K562 (cell line): ENCODE data around the gene CDC42EP1. TPM values are rescaled to one million over a fixed set of nuclear protein-coding genes. Genes with fewer than 3 reads are reported as not detected.

Experiments used
- CREM ChIP-seq: IDR thresholded peaks from 2 replicates; pipeline ENCODE4 v1.6.1; 2014; ENCODE audit warnings: antibody characterized with exemption, low read depth
- DIDO1 ChIP-seq: fragments of 450-650 bp; IDR thresholded peaks from 2 replicates; pipeline ENCODE4 v1.6.1; 2016; ENCODE audit warnings: low read depth, missing biosample characterization, missing genetic modification characterization
- EP400 ChIP-seq: fragments of 450-650 bp; IDR thresholded peaks from 2 replicates; pipeline ENCODE4 v1.6.1; 2017; ENCODE audit warnings: antibody characterized with exemption, mild to moderate bottlenecking, moderate library complexity
- L3MBTL2 ChIP-seq: fragments of 450-650 bp; IDR thresholded peaks from 2 replicates; pipeline ENCODE4 v1.6.1; 2016; ENCODE audit warnings: mild to moderate bottlenecking, moderate library complexity
- NUFIP1 ChIP-seq: fragments of 450-650 bp; IDR thresholded peaks from 2 replicates; pipeline ENCODE4 v1.6.1; 2018; ENCODE audit not compliant: partially characterized antibody
- RAD21 ChIP-seq, 2 experiments: fragments of 250-450 bp in 1 of 2; fragments of 450-650 bp in 1 of 2; sonication (Bioruptor Pico) in 1 of 2; formaldehyde crosslinking in 1 of 2; IDR thresholded peaks in 1 of 2; conservative IDR thresholded peaks in 1 of 2; 2 replicates each; pipeline versions ENCODE4 v1.4.0 to v1.8.0; 2020 to 2022; ENCODE audit warnings: mild to moderate bottlenecking in 2 of 2, moderate library complexity in 1 of 2
- ZBTB7A ChIP-seq: IDR thresholded peaks from 2 replicates; pipeline ENCODE4 v1.6.1; 2011; ENCODE audit warnings: low read depth, mild to moderate bottlenecking, low read length, moderate library complexity, borderline replicate concordance; ENCODE audit not compliant: control insufficient read depth
- polyA plus RNA-seq, 8 experiments: library from polyadenylated mRNA; depleted of rRNA in 4 of 8; stranded (reverse) in 5 of 8; unstranded in 3 of 8; fragments of >200 nt; fragmentation: Nextera tagmentation in 2 of 8; fragmentation: Illumina TruSeq in 1 of 8; extraction: Ambion mirVana in 2 of 8; extraction: Trizol in 1 of 8; gene quantifications; 2 replicates each; pipeline versions ENCODE4 v1.2.1 to v1.2.3, GENCODE V29; 2011 to 2014; ENCODE audit warnings: inconsistent platforms in 1 of 8, missing spikeins in 1 of 8
- total RNA-seq, 7 experiments: library from RNA; depleted of rRNA in 6 of 7; stranded (reverse); fragments of >200 nt in 6 of 7; fragmentation: Illumina TruSeq in 2 of 7; extraction: Trizol in 2 of 7; gene quantifications; 2 replicates each; pipeline versions ENCODE4 v1.2.1 to v1.2.3, GENCODE V29; 2011 to 2021; ENCODE audit warnings: low replicate concordance in 1 of 7
- TF ChIP-seq, protein P1 (sequence below): fragments of 450-650 bp; IDR thresholded peaks from 2 replicates; pipeline ENCODE4 v1.6.1; 2016; ENCODE audit warnings: mild to moderate bottlenecking, moderate library complexity
- TF ChIP-seq, protein P2 (sequence below), 2 experiments: fragments of 450-650 bp; conservative IDR thresholded peaks; 2 replicates each; pipeline ENCODE4 v1.6.1; 2017; ENCODE audit warnings: mild to moderate bottlenecking in 2 of 2, moderate library complexity in 2 of 2
- TF ChIP-seq, protein P3 (sequence below): fragments of 450-650 bp; IDR thresholded peaks from 2 replicates; pipeline ENCODE4 v1.6.1; 2016; ENCODE audit warnings: borderline replicate concordance

Gene CDC42EP1
- total and polyA plus RNA-seq, 9 of the 15 experiments (the other 6 are each of a cell fraction or from before 2014, with no cell fraction given) = 0.67 to 70.2 (median 7.3) TPM

DNA sequence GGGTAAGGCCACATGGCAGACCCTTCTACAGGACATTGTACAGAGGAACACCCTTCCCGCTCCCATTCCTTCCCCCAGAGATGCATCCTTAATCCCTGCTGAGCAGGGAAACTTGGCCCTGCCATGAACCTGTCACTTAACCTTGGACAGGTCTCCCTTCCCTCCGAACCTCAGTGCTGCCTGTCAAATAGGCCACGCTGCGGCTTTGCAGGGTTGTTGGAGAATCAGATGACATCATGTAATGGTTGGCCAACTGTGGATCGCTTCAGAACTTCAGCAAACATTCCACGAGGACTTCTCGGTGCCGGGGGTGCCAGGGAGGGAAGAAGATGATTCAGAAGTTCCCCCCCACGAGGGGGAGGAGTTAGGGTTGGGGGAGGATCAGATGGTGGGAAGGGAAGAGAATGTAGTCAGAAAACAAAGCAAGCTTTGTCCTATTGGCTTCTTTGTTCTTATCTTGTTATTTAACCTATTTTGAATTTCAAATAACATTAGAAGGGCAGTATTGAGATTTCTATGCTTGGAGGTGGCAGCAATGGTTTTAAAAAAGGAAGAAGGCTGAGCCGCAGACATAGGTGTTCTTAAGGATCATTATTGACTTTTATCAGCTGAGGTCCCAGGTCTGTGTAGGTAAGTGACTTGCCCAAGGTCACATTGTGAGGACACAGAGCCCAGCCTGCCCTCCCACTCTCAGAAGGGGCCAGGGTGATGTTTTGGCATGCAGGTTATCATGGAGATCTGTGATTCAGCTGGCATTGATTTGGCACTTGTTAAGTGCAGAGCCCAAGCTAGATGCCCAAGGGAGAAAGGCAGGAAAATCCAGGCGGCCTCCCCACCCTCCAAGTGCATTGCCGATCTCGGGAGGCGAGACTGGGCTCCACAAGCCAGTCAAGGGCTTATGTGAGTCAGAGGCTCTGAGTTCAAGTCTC is 3.1 kb downstream of the CDC42EP1 start (continued):
- TF ChIP-seq DIDO1 (tag) (no peak), ZBTB7A (peak; percentile 17; the same call in 1 of the 2 replicates), NUFIP1 (no peak), L3MBTL2 (peak; percentile 57; the same call in 1 of the 2 replicates), CREM (peak; percentile 23; the same call in 1 of the 2 replicates), EP400 (peak; percentile 32; the same call in 1 of the 2 replicates), RAD21 (CRISPR knock-in tag; conservative IDR thresholded peaks at IDR 0.05 in 1 of 2, IDR thresholded peaks at IDR 0.05 in 1 of 2) (no peak)
- TF ChIP-seq, protein P1, sequence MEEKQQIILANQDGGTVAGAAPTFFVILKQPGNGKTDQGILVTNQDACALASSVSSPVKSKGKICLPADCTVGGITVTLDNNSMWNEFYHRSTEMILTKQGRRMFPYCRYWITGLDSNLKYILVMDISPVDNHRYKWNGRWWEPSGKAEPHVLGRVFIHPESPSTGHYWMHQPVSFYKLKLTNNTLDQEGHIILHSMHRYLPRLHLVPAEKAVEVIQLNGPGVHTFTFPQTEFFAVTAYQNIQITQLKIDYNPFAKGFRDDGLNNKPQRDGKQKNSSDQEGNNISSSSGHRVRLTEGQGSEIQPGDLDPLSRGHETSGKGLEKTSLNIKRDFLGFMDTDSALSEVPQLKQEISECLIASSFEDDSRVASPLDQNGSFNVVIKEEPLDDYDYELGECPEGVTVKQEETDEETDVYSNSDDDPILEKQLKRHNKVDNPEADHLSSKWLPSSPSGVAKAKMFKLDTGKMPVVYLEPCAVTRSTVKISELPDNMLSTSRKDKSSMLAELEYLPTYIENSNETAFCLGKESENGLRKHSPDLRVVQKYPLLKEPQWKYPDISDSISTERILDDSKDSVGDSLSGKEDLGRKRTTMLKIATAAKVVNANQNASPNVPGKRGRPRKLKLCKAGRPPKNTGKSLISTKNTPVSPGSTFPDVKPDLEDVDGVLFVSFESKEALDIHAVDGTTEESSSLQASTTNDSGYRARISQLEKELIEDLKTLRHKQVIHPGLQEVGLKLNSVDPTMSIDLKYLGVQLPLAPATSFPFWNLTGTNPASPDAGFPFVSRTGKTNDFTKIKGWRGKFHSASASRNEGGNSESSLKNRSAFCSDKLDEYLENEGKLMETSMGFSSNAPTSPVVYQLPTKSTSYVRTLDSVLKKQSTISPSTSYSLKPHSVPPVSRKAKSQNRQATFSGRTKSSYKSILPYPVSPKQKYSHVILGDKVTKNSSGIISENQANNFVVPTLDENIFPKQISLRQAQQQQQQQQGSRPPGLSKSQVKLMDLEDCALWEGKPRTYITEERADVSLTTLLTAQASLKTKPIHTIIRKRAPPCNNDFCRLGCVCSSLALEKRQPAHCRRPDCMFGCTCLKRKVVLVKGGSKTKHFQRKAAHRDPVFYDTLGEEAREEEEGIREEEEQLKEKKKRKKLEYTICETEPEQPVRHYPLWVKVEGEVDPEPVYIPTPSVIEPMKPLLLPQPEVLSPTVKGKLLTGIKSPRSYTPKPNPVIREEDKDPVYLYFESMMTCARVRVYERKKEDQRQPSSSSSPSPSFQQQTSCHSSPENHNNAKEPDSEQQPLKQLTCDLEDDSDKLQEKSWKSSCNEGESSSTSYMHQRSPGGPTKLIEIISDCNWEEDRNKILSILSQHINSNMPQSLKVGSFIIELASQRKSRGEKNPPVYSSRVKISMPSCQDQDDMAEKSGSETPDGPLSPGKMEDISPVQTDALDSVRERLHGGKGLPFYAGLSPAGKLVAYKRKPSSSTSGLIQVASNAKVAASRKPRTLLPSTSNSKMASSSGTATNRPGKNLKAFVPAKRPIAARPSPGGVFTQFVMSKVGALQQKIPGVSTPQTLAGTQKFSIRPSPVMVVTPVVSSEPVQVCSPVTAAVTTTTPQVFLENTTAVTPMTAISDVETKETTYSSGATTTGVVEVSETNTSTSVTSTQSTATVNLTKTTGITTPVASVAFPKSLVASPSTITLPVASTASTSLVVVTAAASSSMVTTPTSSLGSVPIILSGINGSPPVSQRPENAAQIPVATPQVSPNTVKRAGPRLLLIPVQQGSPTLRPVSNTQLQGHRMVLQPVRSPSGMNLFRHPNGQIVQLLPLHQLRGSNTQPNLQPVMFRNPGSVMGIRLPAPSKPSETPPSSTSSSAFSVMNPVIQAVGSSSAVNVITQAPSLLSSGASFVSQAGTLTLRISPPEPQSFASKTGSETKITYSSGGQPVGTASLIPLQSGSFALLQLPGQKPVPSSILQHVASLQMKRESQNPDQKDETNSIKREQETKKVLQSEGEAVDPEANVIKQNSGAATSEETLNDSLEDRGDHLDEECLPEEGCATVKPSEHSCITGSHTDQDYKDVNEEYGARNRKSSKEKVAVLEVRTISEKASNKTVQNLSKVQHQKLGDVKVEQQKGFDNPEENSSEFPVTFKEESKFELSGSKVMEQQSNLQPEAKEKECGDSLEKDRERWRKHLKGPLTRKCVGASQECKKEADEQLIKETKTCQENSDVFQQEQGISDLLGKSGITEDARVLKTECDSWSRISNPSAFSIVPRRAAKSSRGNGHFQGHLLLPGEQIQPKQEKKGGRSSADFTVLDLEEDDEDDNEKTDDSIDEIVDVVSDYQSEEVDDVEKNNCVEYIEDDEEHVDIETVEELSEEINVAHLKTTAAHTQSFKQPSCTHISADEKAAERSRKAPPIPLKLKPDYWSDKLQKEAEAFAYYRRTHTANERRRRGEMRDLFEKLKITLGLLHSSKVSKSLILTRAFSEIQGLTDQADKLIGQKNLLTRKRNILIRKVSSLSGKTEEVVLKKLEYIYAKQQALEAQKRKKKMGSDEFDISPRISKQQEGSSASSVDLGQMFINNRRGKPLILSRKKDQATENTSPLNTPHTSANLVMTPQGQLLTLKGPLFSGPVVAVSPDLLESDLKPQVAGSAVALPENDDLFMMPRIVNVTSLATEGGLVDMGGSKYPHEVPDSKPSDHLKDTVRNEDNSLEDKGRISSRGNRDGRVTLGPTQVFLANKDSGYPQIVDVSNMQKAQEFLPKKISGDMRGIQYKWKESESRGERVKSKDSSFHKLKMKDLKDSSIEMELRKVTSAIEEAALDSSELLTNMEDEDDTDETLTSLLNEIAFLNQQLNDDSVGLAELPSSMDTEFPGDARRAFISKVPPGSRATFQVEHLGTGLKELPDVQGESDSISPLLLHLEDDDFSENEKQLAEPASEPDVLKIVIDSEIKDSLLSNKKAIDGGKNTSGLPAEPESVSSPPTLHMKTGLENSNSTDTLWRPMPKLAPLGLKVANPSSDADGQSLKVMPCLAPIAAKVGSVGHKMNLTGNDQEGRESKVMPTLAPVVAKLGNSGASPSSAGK = peak; percentile 32; the same call in 1 of the 2 replicates
- TF ChIP-seq, protein P2, sequence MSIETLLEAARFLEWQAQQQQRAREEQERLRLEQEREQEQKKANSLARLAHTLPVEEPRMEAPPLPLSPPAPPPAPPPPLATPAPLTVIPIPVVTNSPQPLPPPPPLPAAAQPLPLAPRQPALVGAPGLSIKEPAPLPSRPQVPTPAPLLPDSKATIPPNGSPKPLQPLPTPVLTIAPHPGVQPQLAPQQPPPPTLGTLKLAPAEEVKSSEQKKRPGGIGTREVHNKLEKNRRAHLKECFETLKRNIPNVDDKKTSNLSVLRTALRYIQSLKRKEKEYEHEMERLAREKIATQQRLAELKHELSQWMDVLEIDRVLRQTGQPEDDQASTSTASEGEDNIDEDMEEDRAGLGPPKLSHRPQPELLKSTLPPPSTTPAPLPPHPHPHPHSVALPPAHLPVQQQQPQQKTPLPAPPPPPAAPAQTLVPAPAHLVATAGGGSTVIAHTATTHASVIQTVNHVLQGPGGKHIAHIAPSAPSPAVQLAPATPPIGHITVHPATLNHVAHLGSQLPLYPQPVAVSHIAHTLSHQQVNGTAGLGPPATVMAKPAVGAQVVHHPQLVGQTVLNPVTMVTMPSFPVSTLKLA (conservative IDR thresholded peaks at IDR 0.05) = peak; percentile 31 to 43; a peak in 2 of 4 replicates
- TF ChIP-seq, protein P3, sequence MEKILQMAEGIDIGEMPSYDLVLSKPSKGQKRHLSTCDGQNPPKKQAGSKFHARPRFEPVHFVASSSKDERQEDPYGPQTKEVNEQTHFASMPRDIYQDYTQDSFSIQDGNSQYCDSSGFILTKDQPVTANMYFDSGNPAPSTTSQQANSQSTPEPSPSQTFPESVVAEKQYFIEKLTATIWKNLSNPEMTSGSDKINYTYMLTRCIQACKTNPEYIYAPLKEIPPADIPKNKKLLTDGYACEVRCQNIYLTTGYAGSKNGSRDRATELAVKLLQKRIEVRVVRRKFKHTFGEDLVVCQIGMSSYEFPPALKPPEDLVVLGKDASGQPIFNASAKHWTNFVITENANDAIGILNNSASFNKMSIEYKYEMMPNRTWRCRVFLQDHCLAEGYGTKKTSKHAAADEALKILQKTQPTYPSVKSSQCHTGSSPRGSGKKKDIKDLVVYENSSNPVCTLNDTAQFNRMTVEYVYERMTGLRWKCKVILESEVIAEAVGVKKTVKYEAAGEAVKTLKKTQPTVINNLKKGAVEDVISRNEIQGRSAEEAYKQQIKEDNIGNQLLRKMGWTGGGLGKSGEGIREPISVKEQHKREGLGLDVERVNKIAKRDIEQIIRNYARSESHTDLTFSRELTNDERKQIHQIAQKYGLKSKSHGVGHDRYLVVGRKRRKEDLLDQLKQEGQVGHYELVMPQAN = peak; percentile 42; the same call in 1 of the 2 replicates
